Uterus (tissue), 4 donors: Measurements from ENCODE around the gene ADRA2B. TPM values are rescaled to one million over a fixed set of nuclear protein-coding genes. Genes with fewer than 3 reads are reported as not detected.

ENCODE experiments used
- DNase-seq, 2 donors: peaks; one replicate each; pipeline ENCODE4 v3.0.0-alpha.2; 2019 to 2020
- H3K27ac ChIP-seq, 2 donors: fragments of 200-600 bp; sonication (generic); 1 replicate in 1 of 2; 2 replicates in 1 of 2; pipeline ENCODE4 v1.5.1; 2016 to 2018
- H3K27me3 ChIP-seq, 2 donors: fragments of 200-600 bp; sonication (generic); one replicate each; pipeline ENCODE4 v1.5.1; 2018 to 2019; ENCODE audit warnings: control low read depth in 1 of 2
- H3K36me3 ChIP-seq, 2 donors: fragments of 200-600 bp; sonication (generic); one replicate each; pipeline ENCODE4 v1.5.1; 2019; ENCODE audit warnings: control low read depth in 1 of 2
- H3K4me1 ChIP-seq, 2 donors: fragments of 200-600 bp; sonication (generic); one replicate each; pipeline ENCODE4 v1.5.1; 2018 to 2019; ENCODE audit warnings: control low read depth in 1 of 2
- H3K4me3 ChIP-seq, 2 donors: fragments of 200-600 bp; sonication (generic); 1 replicate in 1 of 2; 2 replicates in 1 of 2; pipeline ENCODE4 v1.5.1; 2018 to 2019; ENCODE audit warnings: mild to moderate bottlenecking in 1 of 2
- H3K9me3 ChIP-seq, 2 donors: fragments of 200-600 bp; sonication (generic); one replicate each; pipeline ENCODE4 v1.5.1; 2019; ENCODE audit warnings: control low read depth in 1 of 2
- CTCF ChIP-seq, 4 experiments: fragments of 200-600 bp in 2 of 4; fragments of 450-650 bp in 2 of 4; sonication (generic) in 2 of 4; IDR thresholded peaks; one replicate each; pipeline ENCODE4 v1.5.1; 2016 to 2019; ENCODE audit warnings: antibody characterized with exemption in 4 of 4, mild to moderate bottlenecking in 2 of 4, moderate library complexity in 1 of 4
- POLR2A ChIP-seq, 2 donors: fragments of 450-650 bp; IDR thresholded peaks; one replicate each; pipeline ENCODE4 v1.6.1; 2016; ENCODE audit warnings: antibody characterized with exemption in 2 of 2, mild to moderate bottlenecking in 1 of 2, moderate library complexity in 1 of 2
- intact Hi-C: fragments of 100-400 bp; cut with DNase I; formaldehyde crosslinking; loops from one replicate; pipeline ENCODE4 v1.15.1; 2023; ENCODE audit warnings: low total_unique reads
- total RNA-seq, 4 donors: library from RNA; depleted of rRNA in 3 of 4; stranded (reverse); fragments of >200 nt in 3 of 4; gene quantifications; one replicate each; pipeline versions ENCODE4 v1.1.0 to v1.2.4, GENCODE V29; 2014 to 2023
- donor health status: DM: yes; HTN: yes; CAD: no.

The ADRA2B gene
- total RNA-seq, 4 donors from 2014 or later = 0.51 to 5.4 (median 2.6) TPM; not detected in 1

GRCh38 chr2:96156011-96156820, 39.8 kb upstream of the ADRA2B start:
- no peaks in the 10 kb centered on the region for H3K4me1 ChIP-seq
- no peaks in the 10 kb centered on the region for H3K9me3 ChIP-seq
- intact Hi-C loops = no loop called here
- no peaks in the 10 kb centered on the region for H3K27me3 ChIP-seq
- H3K27ac ChIP-seq = no peak overlapping the region
- no peaks in the 10 kb centered on the region for H3K36me3 ChIP-seq
- DNase-seq = no peak
- H3K4me3 ChIP-seq = no peak overlapping the region
- no peak for TF ChIP-seq CTCF (IDR thresholded peaks at IDR 0.05)

- no peak overlapping the region for H3K4me3 ChIP-seq
- DNase-seq = no peak
- intact Hi-C loops = no loop called here
- H3K36me3 ChIP-seq = no peaks in the 10 kb centered on the region
- no peak overlapping the region for H3K27ac ChIP-seq
- no peaks in the 10 kb centered on the region for H3K4me1 ChIP-seq
- no peaks in the 10 kb centered on the region for H3K27me3 ChIP-seq
- no peaks in the 10 kb centered on the region for H3K9me3 ChIP-seq
- no peak for TF ChIP-seq POLR2A (IDR thresholded peaks at IDR 0.05)
- TF ChIP-seq CTCF (IDR thresholded peaks at IDR 0.05) = no peak
Measured at GRCh38 chr2:96154506-96155380, 38.4 kb upstream of the ADRA2B start.

- intact Hi-C loops = no loop called here
- TF ChIP-seq POLR2A (IDR thresholded peaks at IDR 0.05) (no peak), CTCF (IDR thresholded peaks at IDR 0.05) (no peak)
- no peaks in the 10 kb centered on the region for H3K36me3 ChIP-seq
- no peak overlapping the region for H3K27ac ChIP-seq
- DNase-seq = no peak
- no peaks in the 10 kb centered on the region for H3K4me1 ChIP-seq
- no peaks in the 10 kb centered on the region for H3K27me3 ChIP-seq
- no peak overlapping the region for H3K4me3 ChIP-seq
- H3K9me3 ChIP-seq = no peaks in the 10 kb centered on the region
Measured at GRCh38 chr2:96153991-96154431, 37.6 kb upstream of the ADRA2B start.

- H3K4me1 ChIP-seq = no peaks in the 10 kb centered on the region
- H3K27ac ChIP-seq = no peak overlapping the region
- intact Hi-C loops = no loop called here
- no peaks in the 10 kb centered on the region for H3K36me3 ChIP-seq
- no peak for TF ChIP-seq POLR2A (IDR thresholded peaks at IDR 0.05)
- no peak for TF ChIP-seq CTCF (IDR thresholded peaks at IDR 0.05)
- H3K4me3 ChIP-seq = no peak overlapping the region
- H3K9me3 ChIP-seq = no peaks in the 10 kb centered on the region
- DNase-seq = peak in 1 of 2 donors; percentile 6
- H3K27me3 ChIP-seq = no peaks in the 10 kb centered on the region
Measured at GRCh38 chr2:96153291-96153713, 36.9 kb upstream of the ADRA2B start.
